GM12891 (cell line): ENCODE measurements around the gene FAM25G.
"Not testable (repeated sequence)": the region's sequence is repeated elsewhere in the genome, so short reads cannot be mapped to it uniquely, and the experiment has no call there.

ENCODE experiments used
- POLR2A ChIP-seq: IDR thresholded peaks from 2 replicates; pipeline ENCODE4 v1.6.1; 2011; ENCODE audit warnings: low read depth, low read length, control low read depth
- POLR2AphosphoS5 ChIP-seq: IDR thresholded peaks from 2 replicates; pipeline ENCODE4 v1.6.1; 2011; ENCODE audit warnings: low read depth, low read length, control low read depth
- POU2F2 ChIP-seq: IDR thresholded peaks from 2 replicates; pipeline ENCODE4 v1.6.1; 2011; ENCODE audit warnings: low read depth, mild to moderate bottlenecking, control low read depth, low read length, moderate library complexity
- SPI1 ChIP-seq: IDR thresholded peaks from 2 replicates; pipeline ENCODE4 v1.6.1; 2011; ENCODE audit warnings: low read depth, low read length, control low read depth
- TAF1 ChIP-seq: IDR thresholded peaks from 2 replicates; pipeline ENCODE4 v1.6.1; 2011; ENCODE audit warnings: low read depth, low read length, control low read depth

DNA sequence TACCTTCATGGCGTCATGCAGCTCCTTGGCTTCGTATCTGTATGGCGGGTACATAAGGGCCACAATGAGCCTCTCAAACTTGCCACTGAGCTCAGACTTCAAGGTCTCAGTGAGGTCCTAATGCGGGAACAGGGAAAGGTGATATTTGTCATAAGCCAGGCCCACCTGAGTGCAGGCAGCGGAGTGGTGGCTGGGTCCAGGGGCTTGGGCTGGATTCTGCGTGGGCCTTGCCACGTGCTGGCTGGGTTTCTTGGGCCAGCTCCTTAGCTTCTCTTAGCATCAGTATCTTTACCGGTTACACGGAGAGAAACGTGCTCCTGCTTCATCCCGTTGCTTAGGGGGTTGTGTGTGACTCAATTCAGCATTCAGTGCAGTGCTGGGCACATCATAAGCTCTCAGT is 14.4 kb downstream of the FAM25G start:
- TF ChIP-seq POLR2A, POLR2AphosphoS5, TAF1, SPI1, POU2F2: not testable (repeated sequence)
